Left lobe of liver (tissue), 2 donors: ENCODE results near the gene SPAG5. TPM values are rescaled to one million over a fixed set of nuclear protein-coding genes. Genes with fewer than 3 reads are reported as not detected.
"Not testable (repeated sequence)": the region's sequence is repeated elsewhere in the genome, so short reads cannot be mapped to it uniquely, and the experiment has no call there.

Experiments
- ATAC-seq: fragments of 200-7000 bp; cut with Tn5 transposase; one replicate; pipeline ENCODE4 v1.9.1; 2020; ENCODE audit warnings: mild to moderate bottlenecking, moderate library complexity
- DNase-seq: peaks from one replicate; pipeline ENCODE4 v3.0.0-alpha.2; 2020; ENCODE audit warnings: low spot score
- total RNA-seq: library from RNA; stranded (reverse); gene quantifications from one replicate; pipeline ENCODE4 v1.2.1, GENCODE V29; 2021
- donor health status: DM: no; HTN: no; CAD: no; lungs with moderate emphysema.
- donor health status: DM: no; HTN: yes; CAD: no.

Gene SPAG5
- total RNA-seq, 1 donor from 2014 or later = 8.8 TPM

DNA sequence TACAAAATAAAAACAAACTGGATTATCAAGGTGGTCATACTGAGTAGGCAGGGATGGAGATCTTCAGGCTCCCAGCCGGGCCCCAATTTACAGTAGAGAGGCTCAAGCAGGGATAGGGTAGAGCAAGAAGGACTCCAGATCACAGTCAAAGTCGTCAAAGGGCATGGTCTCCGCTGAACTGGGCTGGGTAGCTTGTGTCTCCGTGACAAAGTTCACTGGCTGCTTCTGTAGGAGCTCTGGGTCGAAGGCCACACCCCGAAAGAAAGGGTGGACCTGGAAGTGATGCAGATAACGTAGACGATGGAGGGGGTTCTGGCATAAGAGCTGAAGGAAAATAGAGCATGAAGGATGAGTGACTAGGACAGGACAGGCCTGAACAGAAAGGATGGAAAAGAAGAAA, 11.6 kb upstream of the SPAG5 start:
- DNase-seq (no peak), ATAC-seq (peak; percentile 13)

DNA sequence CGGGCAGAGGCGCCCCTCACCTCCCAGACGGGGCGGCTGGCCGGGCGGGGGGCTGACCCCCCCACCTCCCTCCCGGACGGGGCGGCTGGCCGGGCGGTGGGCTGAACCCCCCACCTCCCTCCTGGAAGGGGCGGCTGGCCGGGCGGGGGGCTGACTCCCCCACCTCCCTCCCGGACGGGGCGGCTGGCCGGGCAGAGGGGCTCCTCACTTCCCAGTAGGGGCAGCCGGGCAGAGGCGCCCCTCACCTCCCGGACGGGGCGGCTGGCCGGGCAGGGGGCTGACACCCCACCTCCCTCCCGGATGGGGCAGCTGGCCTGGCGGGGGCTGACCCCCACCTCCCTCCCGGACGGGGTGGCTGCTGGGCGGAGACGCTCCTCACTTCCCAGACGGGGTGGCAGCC, 5.2 kb upstream of the SPAG5 start:
- not testable (repeated sequence) for DNase-seq, ATAC-seq

DNA sequence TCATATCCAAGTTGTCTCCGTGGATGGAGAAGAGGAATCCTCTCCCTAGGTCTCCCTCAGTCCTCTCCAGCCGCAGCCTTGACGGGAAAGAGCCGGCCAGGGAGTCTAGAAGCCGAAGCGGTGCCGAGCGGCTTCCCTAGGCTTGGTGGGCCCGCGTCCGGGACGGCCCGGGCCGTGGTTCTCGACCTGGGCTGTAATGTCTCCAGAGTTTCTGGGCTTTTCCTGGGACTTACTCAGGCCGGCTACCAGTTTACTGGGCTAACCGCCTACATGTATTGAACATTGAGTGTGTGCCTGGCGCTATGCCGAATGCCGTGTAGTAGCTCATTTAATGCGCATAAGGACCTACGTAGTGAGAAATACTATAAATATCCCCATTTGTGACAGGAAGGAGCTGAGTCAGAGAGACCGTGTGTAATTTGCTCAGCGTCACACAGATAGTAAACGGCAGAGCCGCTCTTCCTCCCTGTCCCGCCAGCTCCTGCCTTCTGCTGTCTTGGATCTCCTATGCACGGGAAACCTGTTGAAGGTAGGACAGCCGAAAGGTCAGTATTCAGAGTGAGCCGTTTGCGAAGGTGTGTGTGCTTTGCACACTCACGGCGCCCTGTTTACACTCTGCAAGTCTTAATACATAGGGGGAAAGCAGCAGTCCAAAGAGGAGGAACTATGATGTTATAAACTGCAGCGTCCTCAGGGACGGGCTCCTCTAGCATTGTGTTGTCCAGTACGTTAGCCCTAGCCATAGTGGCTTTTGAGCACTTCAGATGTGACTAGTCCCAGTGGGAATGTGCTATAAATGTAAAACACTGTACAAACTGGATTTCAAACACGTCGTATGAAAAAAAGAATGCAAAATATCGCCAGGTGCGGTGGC, 723 bp upstream of the SPAG5 start:
- peak; percentile 59 for ATAC-seq
- peak; percentile 78 for DNase-seq

DNA sequence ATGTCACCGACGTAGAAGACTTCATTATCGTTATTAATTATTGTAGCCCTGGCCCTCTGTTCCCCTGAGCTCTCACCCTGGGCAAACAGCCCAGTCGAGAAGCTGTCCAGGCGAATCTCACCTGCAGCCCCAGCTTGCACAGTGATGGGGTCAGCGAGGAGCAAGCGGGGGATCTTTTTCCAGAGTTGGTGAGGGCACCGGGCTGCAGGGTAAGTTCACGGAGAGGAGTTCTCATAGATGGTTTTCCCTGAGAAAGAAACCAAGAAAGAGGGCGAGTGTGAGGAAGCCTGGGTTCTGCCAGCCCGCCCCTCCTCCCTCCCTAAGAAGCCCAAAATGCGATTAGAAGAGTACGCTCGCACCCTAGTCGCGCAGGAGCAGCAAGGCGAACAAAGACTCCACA, 436 bp downstream of the SPAG5 start:
- ATAC-seq = peak; percentile 48

DNA sequence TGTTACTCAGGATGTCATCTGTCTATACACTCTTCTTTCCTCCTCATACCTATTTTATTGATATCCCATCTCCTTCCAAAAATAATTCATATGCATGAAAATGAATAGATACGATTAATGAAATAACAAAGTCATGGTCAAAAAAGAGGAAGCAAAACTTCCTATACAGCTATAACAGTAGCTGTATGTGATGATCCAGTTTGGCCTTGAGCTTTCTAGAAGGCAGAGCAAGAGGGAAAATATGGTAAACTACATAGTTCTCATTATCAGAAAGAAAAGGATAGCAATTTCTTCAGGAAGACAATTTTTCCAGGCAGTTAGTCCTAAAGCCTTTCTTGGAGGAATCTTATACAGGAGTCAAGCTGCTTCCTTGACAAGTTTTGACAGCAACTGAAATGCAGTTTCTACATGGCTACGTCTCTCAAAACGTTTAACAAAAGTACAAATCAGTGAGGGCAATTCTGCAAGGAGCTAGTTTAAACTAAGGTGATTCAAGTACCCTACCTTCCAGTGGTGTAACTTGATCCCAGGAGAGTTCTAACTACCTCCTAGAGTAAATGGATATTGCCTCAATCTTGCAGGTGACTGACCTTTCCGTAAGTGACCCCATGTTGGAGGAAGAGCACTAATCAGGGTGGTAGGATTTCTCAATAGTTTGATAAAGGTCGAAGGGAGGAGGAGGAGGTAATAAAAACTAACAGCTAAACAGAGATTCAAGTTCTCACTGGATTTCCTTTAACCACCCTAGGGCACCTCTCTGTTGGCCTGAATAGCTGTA, 1.0 kb downstream of the SPAG5 start:
- peak; percentile 53 for ATAC-seq
- DNase-seq = no peak

More for the DNA sequence above, 436 bp downstream of the SPAG5 start:
- peak; percentile 61 for DNase-seq

DNA sequence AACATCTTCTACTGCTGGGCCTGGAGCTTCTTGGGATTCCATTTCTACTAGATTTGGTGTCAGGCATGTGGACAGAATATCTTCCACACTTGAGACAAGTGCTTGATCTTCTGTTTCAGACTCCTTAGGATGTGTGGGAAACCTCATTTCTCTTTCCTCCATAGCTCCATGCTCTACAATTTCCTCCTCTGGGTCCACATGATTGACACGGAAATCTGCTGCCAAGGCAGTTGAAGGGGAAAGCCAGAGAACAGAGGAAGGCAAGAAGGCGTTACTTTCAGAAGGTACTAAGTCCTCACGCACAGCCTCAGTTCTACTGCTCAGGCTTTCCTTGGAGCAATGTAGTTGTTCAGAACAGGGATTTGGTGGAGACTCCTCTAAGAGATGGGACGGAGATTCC, 6.6 kb downstream of the SPAG5 start:
- ATAC-seq = no peak

DNA sequence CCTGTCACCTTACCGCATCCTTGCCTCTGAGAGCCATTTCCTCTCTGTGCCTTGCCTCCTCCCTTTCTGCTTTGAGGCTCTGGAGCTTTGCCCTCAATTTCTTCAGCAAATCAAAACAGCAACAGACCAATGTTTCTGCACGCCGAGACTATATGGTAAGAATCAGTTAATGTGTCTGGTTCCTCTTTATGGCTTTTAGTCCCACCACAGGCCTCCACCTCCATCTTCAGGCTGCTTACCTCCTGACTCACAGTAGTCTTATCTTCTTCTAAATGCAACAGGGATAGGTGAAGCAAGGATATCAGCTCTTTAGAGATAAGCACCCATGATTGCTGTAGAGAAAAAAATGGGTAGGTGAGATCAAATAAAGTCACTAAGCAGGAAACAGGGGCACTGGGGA, 13.0 kb downstream of the SPAG5 start:
- DNase-seq (no peak), ATAC-seq (no peak)

More for the DNA sequence above, 6.6 kb downstream of the SPAG5 start:
- DNase-seq = no peak

DNA sequence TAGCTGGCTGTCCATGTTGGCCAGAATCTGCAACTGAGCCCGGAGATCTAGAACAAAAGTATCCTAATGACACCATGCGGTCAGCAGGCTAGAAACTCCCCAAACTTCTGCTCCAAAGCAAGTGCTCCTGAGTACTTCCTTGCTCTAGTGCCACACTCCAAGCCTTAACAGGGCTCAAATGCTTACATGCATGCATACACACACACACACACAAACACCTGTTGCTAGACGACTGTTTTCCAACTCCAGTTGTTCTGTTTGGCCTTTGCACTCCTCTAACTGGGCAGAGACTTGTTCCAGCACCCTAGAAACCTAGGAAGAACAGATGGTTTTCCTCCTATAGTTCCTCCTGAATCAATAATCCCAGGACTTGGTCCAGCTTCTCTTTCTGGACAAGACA, 14.4 kb downstream of the SPAG5 start:
- DNase-seq = no peak
- ATAC-seq = no peak

DNA sequence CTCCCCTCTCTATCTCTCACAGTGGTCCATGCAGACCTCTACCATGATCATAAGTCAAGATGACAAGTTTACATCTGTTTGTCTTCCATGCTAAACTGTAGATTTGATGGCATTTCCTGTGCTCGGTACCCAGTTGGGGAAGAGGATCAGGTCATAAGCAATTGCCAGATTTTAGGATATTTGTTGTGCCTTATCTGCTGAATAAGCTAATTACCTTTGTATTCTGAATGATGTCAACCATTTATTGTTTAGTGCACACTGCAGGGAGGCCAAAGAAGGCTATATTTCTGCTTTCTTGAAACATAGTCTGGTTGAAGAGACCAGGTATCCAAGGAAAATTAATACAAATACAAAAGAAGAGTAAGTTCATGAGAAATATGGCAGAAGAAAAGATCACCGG, 16.3 kb downstream of the SPAG5 start:
- ATAC-seq (no peak), DNase-seq (no peak)

DNA sequence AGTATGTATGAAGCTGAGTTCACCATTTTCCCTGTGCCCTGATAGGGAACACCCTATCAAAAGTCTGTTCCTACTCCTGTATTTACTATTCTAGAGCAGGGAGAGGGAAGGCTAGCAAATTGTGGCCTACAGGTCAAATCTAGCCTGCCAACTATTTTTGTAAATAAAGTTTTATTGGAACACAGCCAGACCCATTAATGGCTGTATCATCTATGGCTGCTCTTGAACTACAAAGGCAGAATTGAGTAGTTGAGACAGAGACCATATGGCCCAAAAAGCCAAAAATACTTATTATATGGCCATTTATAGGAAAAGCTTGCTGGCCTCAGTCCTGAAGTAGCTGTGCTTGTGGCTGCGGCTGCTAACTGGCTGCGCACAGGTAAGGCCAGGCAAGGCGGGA, 17.9 kb downstream of the SPAG5 start:
- ATAC-seq (no peak), DNase-seq (no peak)

DNA sequence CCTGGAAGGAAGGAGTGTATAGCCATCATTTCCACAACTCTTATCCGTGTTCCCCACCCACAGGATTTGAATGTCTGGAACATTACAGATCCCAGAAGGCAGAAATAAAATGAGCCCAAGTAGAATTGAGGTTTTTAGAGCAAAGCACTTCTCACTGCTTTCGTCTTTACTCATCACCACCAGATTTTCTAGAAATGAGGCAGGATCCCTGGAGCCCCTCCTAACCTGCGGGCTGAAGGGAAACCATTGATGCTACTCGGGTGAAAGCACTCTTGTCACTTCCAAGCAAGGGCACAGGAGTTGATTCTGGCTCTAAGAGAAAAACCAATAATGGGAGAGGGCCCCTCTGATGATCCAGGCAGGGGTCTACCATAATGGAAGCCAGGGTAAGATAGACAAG, 19.3 kb downstream of the SPAG5 start:
- DNase-seq (no peak), ATAC-seq (no peak)

DNA sequence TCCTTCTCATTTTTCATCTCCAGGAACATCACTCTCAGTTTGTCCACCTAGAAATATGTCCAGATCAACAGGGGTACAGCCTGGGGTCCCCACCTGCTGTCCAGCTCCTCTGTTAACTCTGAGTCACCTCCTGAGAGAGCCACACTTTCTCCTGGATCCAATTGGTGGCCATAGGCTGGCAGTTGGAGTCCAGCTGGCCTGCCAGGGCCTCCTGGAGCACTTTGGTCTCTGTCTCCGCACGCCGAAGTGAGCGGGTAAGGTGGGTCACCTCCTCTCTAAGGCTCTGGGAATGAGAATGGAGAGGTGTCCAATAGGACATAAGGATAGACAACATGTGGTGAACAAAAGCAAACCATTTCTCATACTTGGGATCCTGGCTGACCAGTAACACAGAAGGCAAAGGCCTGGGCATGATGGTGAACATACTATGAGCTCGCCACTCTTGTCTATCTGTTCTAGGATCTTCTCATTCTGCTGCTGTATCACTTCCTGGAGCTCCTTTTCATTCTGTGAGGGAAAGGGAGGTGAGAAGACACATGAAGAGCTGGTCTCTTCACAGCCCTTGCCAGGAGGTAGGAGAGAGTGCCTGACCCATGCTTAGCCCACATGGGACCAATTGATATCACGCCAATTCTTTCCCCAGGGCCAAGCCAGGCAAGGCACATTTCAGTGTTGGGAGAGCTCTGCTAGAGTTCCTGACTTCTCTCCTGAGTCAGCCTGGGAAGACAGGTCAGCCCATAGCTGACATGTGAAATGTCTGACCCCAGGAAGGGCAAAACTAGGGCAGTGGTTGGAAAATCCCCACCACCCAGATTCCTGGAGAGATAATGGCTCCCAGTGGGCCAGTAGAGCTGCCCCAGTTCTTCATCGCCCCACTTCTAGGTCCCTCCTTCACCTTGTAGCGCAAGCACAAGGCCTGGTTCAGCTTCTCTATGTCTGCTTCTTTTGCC, 20.3 kb downstream of the SPAG5 start:
- ATAC-seq = no peak

DNA sequence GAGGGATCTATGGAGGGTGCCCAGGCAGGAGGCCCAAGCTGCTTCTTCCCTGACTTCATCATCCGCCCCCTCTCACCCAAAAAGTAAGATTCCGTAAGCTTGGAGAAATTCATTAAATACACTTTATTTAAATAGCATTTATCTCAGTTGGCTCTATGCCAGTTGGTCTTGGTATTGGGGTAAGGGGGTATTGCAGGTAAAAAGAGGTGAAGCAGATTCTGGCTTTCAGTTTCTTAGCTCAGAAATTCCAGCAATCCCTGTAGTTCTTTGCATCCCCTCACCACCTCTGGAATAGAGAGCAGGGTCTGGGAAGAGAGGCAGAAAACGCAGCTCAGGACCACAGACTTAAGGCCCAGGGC, 21.4 kb downstream of the SPAG5 start:
- ATAC-seq (no peak), DNase-seq (no peak)

More for the DNA sequence above, 20.3 kb downstream of the SPAG5 start:
- no peak for DNase-seq

DNA sequence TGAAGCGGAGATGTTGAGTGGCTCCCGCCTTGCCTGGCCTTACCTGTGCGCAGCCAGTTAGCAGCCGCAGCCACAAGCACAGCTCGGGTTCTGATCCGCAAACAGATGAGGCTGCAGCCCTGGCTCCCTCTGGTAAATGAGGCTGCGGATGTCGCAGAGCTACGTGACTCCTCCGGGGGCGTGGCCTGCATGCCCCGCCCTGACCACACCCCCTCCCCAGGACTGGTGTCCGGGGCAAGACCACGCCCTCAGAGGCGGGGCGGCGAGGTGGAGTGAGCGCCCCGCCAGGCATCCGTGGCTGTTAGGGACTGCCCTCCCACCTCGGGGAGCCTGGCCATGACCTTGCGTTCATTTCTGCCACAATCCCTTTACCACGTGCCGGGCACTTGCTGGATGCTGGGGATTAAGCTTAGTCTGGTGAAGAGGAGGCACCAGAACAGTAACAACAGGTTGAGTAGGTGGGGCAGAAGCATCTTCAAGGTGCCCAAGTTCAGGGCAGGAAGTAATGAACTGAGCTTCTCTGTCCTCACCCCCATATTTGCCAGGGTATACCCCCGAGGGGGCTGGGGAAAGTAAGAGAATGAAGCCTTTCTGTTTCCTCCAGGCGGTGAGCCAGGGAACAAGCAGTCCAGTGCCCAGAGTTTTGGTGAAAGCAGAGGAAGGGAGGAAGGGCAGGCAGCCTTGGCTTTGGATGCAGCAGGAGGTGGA, 21.9 kb downstream of the SPAG5 start, which contains the start of gene ALDOC:
Gene ALDOC (minus strand): TSS at position 138 of the 708 bp plus-strand sequence. CDS start 1,363 bp downstream, outside the sequence.
- peak; percentile 96 for ATAC-seq
- peak; percentile 99 for DNase-seq

DNA sequence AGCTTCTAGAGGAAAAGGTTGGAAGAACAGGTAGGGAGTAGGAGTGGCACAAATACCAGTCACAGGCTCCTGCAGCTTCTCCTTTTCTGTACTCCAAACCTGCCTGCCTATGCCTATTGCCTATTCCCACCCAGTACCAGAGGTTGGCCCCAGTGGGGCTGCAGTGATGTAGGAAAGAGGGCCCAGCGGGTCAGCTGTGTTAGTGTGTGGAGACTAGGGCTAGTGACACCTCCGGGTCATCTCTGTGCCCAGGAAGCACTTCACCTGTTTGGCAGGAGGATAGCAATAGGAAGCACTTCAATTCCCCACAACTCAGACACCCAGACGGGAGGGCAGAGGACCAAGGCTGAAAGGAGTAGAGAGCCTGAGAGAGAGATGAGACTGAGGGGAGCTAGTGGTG, 22.8 kb downstream of the SPAG5 start:
- DNase-seq, ATAC-seq: not testable (repeated sequence)

DNA sequence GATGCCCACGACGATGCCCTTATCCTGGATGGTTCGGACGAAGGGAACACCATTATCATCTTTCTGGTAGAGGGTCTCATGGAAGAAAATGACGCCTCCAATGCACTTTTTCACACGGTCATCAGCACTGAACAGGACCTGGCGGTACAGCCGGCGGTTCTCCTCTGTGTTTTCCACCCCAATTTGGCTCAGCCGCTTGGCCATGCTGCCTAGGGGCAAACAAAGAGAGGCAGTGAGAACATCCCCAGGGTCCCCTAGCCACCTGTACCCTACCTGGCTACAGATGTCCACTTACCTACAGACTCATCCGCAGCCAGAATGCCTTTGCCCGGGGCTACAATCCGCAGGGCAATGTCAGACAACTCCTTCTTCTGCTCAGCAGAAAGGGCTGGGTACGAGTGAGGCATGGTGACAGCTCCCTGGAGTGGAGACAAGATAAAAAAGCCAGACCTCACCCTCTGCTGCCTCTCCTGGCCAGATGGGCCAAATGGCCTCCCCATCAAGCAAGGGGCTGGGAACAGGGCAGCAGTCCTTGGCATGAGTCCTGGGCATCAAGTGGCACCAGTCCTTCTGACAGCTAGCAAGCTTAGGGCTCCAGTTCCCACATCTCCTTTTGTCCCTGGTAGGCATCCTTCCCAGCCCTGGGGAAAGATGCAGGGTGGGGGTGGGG, 23.6 kb downstream of the SPAG5 start:
- no peak for DNase-seq
- ATAC-seq = no peak

DNA sequence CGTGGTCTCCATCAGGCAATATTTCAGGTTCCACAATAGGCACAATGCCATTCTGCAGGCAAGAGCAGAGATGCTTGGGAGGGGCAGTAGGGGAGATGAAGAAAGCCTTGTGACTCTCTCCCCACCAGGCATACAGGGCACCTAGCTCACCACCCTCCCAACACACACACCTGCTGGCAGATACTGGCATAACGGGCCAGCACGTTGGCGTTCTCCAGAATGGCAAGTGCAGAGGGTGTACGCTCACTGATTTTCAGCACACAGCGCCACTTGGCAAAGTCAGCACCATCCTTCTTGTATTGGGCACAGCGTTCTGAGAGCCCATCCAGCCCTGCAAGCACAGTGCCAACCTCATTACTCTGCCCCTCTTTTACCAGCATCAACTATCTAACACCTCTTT, 24.3 kb downstream of the SPAG5 start:
- ATAC-seq (no peak), DNase-seq (no peak)

DNA sequence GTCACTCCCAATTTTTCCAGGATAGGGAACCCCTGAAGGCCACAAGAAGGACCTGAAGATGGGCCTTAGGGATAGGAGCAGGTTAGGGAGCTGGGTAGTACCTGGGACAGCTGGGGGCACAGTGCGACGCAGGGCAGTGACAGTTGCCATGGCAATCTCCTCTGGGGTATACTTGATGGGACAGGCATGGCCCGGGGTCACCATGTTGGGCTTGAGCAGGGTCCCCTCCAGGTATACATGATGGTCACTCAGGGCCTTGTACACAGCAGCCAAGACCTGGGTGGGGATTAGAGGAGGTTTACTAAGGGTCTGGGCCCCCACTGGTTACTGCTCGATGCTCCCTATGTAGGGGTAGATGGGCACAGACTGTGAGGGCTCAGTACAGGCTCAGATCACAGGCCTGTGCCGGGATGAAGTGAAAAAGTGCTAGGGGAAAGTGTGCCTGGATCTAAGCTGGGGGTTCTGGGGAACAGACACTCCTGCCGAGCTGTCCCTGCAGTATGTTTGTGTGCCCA, 24.8 kb downstream of the SPAG5 start:
- no peak for ATAC-seq
- DNase-seq = no peak

DNA sequence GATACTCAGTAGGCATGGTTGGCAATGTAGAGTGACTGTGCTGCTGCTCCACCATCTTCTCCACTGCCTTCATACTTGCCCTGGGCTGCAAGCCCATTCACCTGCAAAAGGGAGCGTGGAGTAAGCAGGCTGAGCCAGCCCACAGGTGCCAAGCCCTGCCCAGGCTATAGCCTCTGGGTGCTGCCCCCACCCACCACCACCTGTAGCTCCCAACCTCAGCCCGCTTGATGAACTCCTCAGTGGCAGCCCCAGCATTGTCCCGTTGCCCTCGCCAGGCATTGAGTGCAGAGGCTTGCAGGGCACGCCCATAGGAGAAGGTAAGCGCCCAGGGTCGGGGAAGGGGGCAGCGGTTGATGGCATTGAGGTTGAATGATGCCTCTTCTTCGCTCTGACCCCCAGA, 25.3 kb downstream of the SPAG5 start:
- no peak for ATAC-seq
- no peak for DNase-seq

DNA sequence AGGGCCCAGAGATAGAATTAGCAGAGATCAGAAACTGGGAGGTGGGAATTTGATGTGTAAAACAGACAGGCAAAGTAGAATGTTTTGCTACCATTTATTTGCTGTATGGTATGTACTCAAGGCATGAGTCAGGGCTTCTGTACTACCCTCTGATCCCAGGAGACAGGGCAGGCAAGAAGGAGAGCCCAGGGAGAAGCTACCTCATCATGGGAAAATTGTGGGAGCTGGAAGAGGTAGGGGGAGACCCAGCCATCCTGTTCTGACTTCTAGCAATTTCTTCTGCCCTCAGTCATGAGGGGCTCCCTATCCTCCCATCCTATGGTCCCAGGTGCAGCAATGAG, 25.8 kb downstream of the SPAG5 start:
- DNase-seq = no peak
- ATAC-seq = no peak
